GM19035 (cell line): Measurements from ENCODE around the gene LMF2.
A peak's percentile ranks its signal among the peaks of the same experiment; 100 is the strongest.

ENCODE experiments used
- ATAC-seq: cut with Tn5 transposase; IDR thresholded peaks from one replicate; pipeline ENCODE4 v1.9.1; 2021; ENCODE audit not compliant: unreplicated experiment

Gene LMF2

GRCh38 chr22:50483977-50484853 is 23.3 kb downstream of the LMF2 start:
- no peak for ATAC-seq

GRCh38 chr22:50483556-50483955 is 23.9 kb downstream of the LMF2 start:
- no peak for ATAC-seq

GRCh38 chr22:50483106-50483505 is 24.4 kb downstream of the LMF2 start:
- no peak for ATAC-seq

- ATAC-seq, result no peak
Observed at GRCh38 chr22:50482107-50483074, 25.1 kb downstream of the LMF2 start.

GRCh38 chr22:50481440-50482106 is 25.9 kb downstream of the LMF2 start, which contains the start of gene ADM2:
TSS of gene ADM2 (plus strand) at chr22:50481543. CDS start at chr22:50481848, 305 bp downstream.
- no peak for ATAC-seq

- ATAC-seq, result no peak
Observed at GRCh38 chr22:50481045-50481439, 26.5 kb downstream of the LMF2 start.

GRCh38 chr22:50479721-50480120 is 27.8 kb downstream of the LMF2 start:
- ATAC-seq, result no peak

GRCh38 chr22:50477923-50478322 is 29.6 kb downstream of the LMF2 start:
- ATAC-seq, result no peak

GRCh38 chr22:50476868-50477267 is 30.6 kb downstream of the LMF2 start:
- ATAC-seq, result no peak

GRCh38 chr22:50475652-50476002 is 31.9 kb downstream of the LMF2 start:
- no peak for ATAC-seq

GRCh38 chr22:50474710-50475651 is 32.5 kb downstream of the LMF2 start, which contains the start of gene SBF1:
TSS of gene SBF1 (minus strand) at chr22:50475035. CDS start at chr22:50474840, 195 bp downstream.
- peak; percentile 66 for ATAC-seq

GRCh38 chr22:50473855-50474671 is 33.4 kb downstream of the LMF2 start:
- ATAC-seq, result peak; percentile 7

GRCh38 chr22:50473088-50473487 is 34.4 kb downstream of the LMF2 start:
- ATAC-seq, result no peak

GRCh38 chr22:50471962-50472361 is 35.5 kb downstream of the LMF2 start:
- ATAC-seq, result no peak

- no peak for ATAC-seq
Observed at GRCh38 chr22:50471197-50471847, 36.2 kb downstream of the LMF2 start.

GRCh38 chr22:50470491-50470890 is 37.0 kb downstream of the LMF2 start:
- ATAC-seq, result no peak

GRCh38 chr22:50469377-50470305 is 37.9 kb downstream of the LMF2 start:
- ATAC-seq, result peak; percentile 52
